Astrocyte of the spinal cord (primary cell): ENCODE measurements around the gene BMP8A.
A peak's percentile ranks its signal among the peaks of the same experiment; 100 is the strongest.

Experiments
- DNase-seq: peaks from one replicate; pipeline ENCODE4 v3.0.0; 2011; ENCODE audit warnings: low read depth, low spot score
- H3K4me3 ChIP-seq: 2 replicates; pipeline ENCODE4 v1.5.1; 2011; ENCODE audit warnings: low read depth, mild to moderate bottlenecking, low read length, moderate library complexity
- in situ Hi-C: cut with HindIII; loops from 2 replicates; pipeline ENCODE4 v1.10.0; 2017; ENCODE audit warnings: low sequenced_read_pairs
- TF ChIP-seq, protein P1 (sequence below): IDR thresholded peaks from 2 replicates; pipeline ENCODE4 v1.5.1; 2012; ENCODE audit warnings: low read depth, mild to moderate bottlenecking, low read length, inconsistent platforms

Gene BMP8A

DNA sequence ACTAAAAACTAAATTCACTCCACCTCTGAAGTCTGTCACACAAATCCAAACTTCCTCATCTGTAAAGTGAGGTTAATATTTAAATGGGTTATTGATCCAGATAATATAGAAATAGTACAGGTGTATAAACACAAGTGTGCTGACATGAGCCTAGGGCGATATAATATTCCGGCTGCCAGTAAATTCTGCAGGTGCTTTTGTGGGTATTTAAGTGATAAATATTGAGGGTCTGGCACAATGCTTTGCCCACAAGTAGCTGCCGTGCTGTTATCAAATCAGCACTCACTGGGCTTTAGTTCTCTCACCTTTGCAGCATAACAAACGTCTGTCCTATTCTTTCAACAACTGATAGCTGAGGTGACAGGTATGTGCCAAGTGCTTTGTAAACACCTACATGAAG is 77.6 kb downstream of the BMP8A start:
- DNase-seq, result no peak
- TF ChIP-seq, protein P1, sequence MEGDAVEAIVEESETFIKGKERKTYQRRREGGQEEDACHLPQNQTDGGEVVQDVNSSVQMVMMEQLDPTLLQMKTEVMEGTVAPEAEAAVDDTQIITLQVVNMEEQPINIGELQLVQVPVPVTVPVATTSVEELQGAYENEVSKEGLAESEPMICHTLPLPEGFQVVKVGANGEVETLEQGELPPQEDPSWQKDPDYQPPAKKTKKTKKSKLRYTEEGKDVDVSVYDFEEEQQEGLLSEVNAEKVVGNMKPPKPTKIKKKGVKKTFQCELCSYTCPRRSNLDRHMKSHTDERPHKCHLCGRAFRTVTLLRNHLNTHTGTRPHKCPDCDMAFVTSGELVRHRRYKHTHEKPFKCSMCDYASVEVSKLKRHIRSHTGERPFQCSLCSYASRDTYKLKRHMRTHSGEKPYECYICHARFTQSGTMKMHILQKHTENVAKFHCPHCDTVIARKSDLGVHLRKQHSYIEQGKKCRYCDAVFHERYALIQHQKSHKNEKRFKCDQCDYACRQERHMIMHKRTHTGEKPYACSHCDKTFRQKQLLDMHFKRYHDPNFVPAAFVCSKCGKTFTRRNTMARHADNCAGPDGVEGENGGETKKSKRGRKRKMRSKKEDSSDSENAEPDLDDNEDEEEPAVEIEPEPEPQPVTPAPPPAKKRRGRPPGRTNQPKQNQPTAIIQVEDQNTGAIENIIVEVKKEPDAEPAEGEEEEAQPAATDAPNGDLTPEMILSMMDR, result no peak
- no peak overlapping the region for H3K4me3 ChIP-seq
- in situ Hi-C loops, result no loop called here

DNA sequence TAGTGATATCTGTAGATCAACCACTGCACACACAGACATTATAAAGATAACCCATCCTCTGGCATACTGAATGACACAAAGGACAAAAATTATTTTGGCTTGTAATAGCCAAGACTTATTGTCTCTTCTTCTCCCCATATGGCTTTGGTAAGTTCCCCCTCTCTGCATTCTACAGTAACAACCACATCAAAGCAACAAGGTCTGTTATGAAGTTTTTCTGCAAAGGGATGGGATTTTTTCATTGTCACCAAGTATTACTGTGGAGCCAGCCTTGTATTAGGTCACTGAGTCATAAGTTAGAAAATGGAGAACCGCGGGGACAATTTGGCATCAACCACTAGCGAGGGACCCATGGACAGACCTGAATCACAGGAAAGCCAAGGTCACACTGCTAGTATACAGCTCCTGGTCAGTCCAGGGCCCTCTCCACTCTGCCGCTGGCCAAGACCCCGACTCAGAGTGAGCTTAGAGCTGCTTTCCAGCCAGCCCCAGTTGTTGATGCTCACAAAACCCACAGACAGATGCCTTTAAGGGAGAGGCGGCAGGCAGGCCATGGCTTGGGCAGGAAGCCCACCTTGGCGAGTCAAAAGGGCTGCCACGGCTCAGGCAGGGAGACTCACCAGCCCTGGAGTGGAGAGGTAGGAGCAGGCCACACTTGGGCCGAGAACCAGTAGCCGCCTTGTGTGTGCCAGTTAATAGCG is 79.2 kb downstream of the BMP8A start:
- in situ Hi-C loops, result no loop called here
- no peak for DNase-seq
- no peak overlapping the region for H3K4me3 ChIP-seq
- TF ChIP-seq, protein P1, result no peak

DNA sequence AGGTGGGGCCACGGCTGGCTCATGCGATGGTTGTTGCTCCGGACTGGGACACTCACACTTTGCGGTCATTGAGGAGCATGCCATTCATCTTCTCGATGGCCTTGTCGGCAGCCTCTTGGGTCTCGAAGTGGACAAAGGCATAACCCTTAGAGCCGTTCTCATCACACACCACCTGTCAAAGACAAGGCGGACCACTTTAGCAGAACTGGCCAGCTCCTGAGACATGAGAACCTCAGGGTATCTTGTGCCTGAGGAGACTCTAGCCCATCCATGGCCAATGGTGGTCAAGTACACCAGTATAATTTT is 79.7 kb downstream of the BMP8A start:
- in situ Hi-C loops, result no loop called here
- H3K4me3 ChIP-seq, result no peak overlapping the region
- no peak for DNase-seq
- TF ChIP-seq, protein P1, result no peak

DNA sequence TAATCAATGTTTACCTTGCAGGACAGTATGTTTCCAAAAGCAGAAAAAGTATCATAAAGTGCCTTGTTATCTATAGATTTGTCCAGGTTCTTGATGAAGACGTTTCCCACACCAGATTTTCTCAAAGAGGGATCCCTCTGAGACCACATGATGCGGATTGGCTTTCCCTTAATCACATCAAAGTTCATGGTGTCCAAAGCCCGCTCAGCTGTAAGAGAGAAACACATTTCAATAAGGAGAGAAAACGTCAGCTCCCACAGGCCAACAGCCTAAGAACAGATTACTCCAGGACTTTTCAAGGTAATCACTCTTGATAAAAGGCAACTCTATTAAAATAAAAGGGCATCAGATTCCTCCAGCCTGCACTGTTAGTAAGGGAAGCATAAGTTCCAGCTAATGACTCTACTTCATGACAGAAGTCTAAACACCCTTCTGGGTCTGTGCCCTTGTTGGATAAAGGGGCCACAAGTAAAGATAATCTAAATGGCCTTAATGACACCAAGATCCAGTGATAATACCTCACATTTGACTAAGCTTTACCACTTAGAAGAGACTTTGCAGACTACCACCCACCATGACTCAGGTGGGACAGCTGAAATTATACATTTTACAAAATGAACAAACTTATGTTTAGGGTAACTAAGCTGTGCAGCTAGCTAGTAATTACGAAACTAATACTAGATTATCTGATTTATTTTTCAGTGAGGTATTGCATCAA is 81.1 kb downstream of the BMP8A start:
- in situ Hi-C loops, result no loop called here
- TF ChIP-seq, protein P1, result no peak
- no peak overlapping the region for H3K4me3 ChIP-seq
- no peak for DNase-seq

DNA sequence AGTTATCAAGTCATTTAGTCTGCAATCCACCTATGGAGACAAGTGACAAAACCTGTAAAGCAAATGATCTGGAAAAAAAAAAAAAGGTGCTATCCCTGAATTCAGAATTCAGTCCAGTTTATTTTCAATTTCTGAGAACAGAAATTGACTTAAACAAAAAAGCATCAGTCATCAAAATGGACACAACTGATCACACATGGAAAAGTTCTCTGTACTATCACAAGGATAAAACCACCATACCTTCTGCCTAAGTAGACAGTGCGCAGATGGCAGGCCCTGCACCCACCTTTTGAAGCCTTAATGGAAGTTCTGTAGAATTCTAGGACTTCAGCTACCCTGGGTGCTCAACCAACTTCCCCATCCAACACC is 81.6 kb downstream of the BMP8A start:
- in situ Hi-C loops, result no loop called here
- H3K4me3 ChIP-seq, result no peak overlapping the region
- TF ChIP-seq, protein P1, result no peak
- DNase-seq, result no peak

DNA sequence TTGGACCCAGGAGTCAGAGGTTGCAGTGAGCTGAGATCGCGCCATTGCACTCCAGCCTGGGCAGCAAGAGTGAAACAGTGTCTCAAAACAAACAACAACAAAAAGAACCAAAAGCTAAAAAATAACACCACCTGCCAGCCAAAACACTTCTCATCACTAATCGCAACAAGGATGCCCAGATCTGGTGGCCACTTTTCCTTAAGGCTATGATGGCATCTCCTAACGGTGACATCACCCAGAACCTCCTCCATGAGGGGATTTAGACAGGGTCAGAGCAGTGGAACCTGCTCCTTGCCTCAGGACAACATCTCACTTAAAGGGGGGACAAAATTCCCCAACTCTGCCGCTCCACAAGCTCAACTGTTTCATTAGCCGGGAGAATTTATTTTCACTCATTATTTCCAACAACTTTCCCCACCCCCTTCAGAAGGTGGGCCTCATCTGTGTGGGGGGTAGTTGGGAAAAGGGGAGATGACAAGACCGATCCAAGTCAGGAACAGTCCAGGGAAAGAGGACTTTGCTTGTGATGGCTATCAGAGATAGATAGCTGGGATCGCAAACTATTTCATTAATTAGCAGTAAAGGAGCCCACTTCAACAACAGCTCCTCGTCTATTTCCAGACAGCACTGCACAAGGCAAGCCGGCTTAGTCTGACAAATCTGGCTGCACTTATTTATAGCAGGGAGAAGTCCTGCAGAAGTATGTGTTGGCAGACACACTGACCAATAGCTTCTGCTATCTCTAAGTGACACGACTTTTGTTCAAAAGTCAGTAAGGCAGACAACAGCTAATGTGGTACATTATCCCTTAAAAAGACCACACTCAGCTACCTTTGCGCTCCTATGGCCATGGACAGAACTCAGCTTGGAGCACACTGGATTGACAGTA is 82.5 kb downstream of the BMP8A start:
- H3K4me3 ChIP-seq, result peak overlapping the region; percentile 87
- peak; percentile 32 for DNase-seq
- in situ Hi-C loops, result no loop called here
- TF ChIP-seq, protein P1, result no peak
